CD14-positive monocyte (primary cell): ENCODE results near the gene STXBP6. TPM values are rescaled to one million over a fixed set of nuclear protein-coding genes. Genes with fewer than 3 reads are reported as not detected.

Source experiments
- DNase-seq, 3 donors: peaks; one replicate each; pipeline ENCODE4 v3.0.0-alpha.2; 2011 to 2022
- H2AFZ ChIP-seq: 2 replicates; pipeline ENCODE4 v1.6.0; 2012; ENCODE audit warnings: mild to moderate bottlenecking, low read depth, low read length, inconsistent platforms; ENCODE audit not compliant: insufficient read depth, poor library complexity, severe bottlenecking
- H3K27ac ChIP-seq, 2 donors: 1 replicate in 1 of 2; 2 replicates in 1 of 2; pipeline ENCODE4 v1.5.1; 2012 to 2013; ENCODE audit warnings: low read length in 2 of 2, control low read depth in 1 of 2, inconsistent platforms in 1 of 2, low read depth in 1 of 2, mild to moderate bottlenecking in 1 of 2
- H3K27me3 ChIP-seq, 2 donors: one replicate each; pipeline versions ENCODE4 v1.6.0 to v1.6.1; 2011 to 2013; ENCODE audit warnings: low read length in 2 of 2; ENCODE audit not compliant: control insufficient read depth in 2 of 2, insufficient read depth in 2 of 2
- H3K36me3 ChIP-seq, 2 donors: replicated peaks in 1 of 2; 1 replicate in 1 of 2; 2 replicates in 1 of 2; pipeline versions ENCODE4 v1.5.1 to v1.6.1; 2012 to 2013; ENCODE audit warnings: low read length in 2 of 2, control low read depth in 1 of 2, inconsistent platforms in 1 of 2, mild to moderate bottlenecking in 1 of 2; ENCODE audit not compliant: insufficient read depth in 2 of 2, control insufficient read depth in 1 of 2
- H3K4me1 ChIP-seq, 2 donors: 1 replicate in 1 of 2; 2 replicates in 1 of 2; pipeline versions ENCODE4 v1.5.1 to v1.6.1; 2012 to 2013; ENCODE audit warnings: low read length in 2 of 2, control low read depth in 1 of 2, inconsistent platforms in 1 of 2, mild to moderate bottlenecking in 1 of 2, moderate library complexity in 1 of 2; ENCODE audit not compliant: insufficient read depth in 2 of 2, control insufficient read depth in 1 of 2
- H3K4me2 ChIP-seq: replicated peaks from 2 replicates; pipeline ENCODE3; 2012; ENCODE audit warnings: low read length, moderate library complexity, mild to moderate bottlenecking; ENCODE audit not compliant: poor library complexity, severe bottlenecking; ENCODE audit errors: extremely low read depth
- H3K4me3 ChIP-seq, 3 experiments: fragments of 200-600 bp in 1 of 3; sonication (generic) in 1 of 3; replicated peaks in 1 of 3; 1 replicate in 2 of 3; 2 replicates in 1 of 3; pipeline ENCODE4 v1.5.1; 2011 to 2013; ENCODE audit warnings: low read length in 3 of 3, mild to moderate bottlenecking in 3 of 3, control low read depth in 2 of 3, low read depth in 2 of 3, inconsistent platforms in 1 of 3, moderate library complexity in 1 of 3
- H3K79me2 ChIP-seq: 2 replicates; pipeline ENCODE4 v1.6.0; 2012; ENCODE audit warnings: mild to moderate bottlenecking, control low read depth, inconsistent platforms, low read length, moderate library complexity; ENCODE audit not compliant: insufficient read depth
- H3K9ac ChIP-seq: 2 replicates; pipeline ENCODE4 v1.6.0; 2017; ENCODE audit warnings: low read length, mild to moderate bottlenecking; ENCODE audit not compliant: insufficient read depth, poor library complexity, severe bottlenecking
- H3K9me3 ChIP-seq, 2 donors: replicated peaks in 1 of 2; 1 replicate in 1 of 2; 2 replicates in 1 of 2; pipeline versions ENCODE4 v1.5.1 to v1.6.1; 2012 to 2013; ENCODE audit warnings: low read length in 2 of 2, control low read depth in 1 of 2; ENCODE audit not compliant: control insufficient read depth in 1 of 2, insufficient read depth in 1 of 2
- H4K20me1 ChIP-seq: 2 replicates; pipeline ENCODE4 v1.6.0; 2012; ENCODE audit warnings: mild to moderate bottlenecking, low read length, control low read depth, moderate library complexity; ENCODE audit not compliant: insufficient read depth
- H3K27ac Mint-ChIP-seq, 7 donors: one replicate each; pipeline ENCODE4 v1.8.0; 2020; ENCODE audit warnings: mild to moderate bottlenecking in 7 of 7, mixed read lengths in 7 of 7, moderate library complexity in 6 of 7, inconsistent platforms in 2 of 7
- H3K27me3 Mint-ChIP-seq, 3 donors: one replicate each; pipeline ENCODE4 v1.8.0; 2021 to 2022; ENCODE audit warnings: low read depth in 3 of 3, mild to moderate bottlenecking in 3 of 3, mixed read lengths in 3 of 3, moderate library complexity in 3 of 3, inconsistent platforms in 1 of 3
- H3K36me3 Mint-ChIP-seq, 2 donors: one replicate each; pipeline ENCODE4 v1.8.0; 2020; ENCODE audit warnings: mixed read lengths in 2 of 2, inconsistent platforms in 1 of 2, mild to moderate bottlenecking in 1 of 2
- H3K4me1 Mint-ChIP-seq: one replicate; pipeline ENCODE4 v1.8.0; 2020; ENCODE audit warnings: mild to moderate bottlenecking, mixed read lengths
- H3K4me3 Mint-ChIP-seq, 2 donors: one replicate each; pipeline ENCODE4 v1.8.0; 2020; ENCODE audit warnings: mild to moderate bottlenecking in 2 of 2, mixed read lengths in 2 of 2, moderate library complexity in 1 of 2
- H3K9me3 Mint-ChIP-seq, 7 donors: one replicate each; pipeline ENCODE4 v1.8.0; 2020 to 2022; ENCODE audit warnings: mixed read lengths in 7 of 7, mild to moderate bottlenecking in 6 of 7, moderate library complexity in 6 of 7, inconsistent platforms in 2 of 7
- WGBS: methylation state at CpG from one replicate; pipeline ENCODE4 v1.1.5; 2013; ENCODE audit warnings: missing lambda C conversion rate; ENCODE audit not compliant: insufficient coverage; 5-methylcytosine and 5-hydroxymethylcytosine counted together
- intact Hi-C, 2 donors: fragments of 100-400 bp; cut with micrococcal nuclease; formaldehyde crosslinking; loops; one replicate each; pipeline versions ENCODE4 v1.15.0 to v1.15.1; 2023
- polyA plus RNA-seq, 3 donors: library from polyadenylated mRNA; depleted of rRNA in 1 of 3; unstranded in 2 of 3; stranded (reverse) in 1 of 3; fragments of 300-500 nt in 2 of 3; fragments of >200 nt in 1 of 3; fragmentation: Illumina TruSeq in 2 of 3; gene quantifications; 1 replicate in 2 of 3; 2 replicates in 1 of 3; pipeline ENCODE4 v1.2.3, GENCODE V29; 2012 to 2021
- TF ChIP-seq, protein P1 (sequence below): fragments of 200-600 bp; IDR thresholded peaks from one replicate; pipeline ENCODE4 v1.8.0; 2022; ENCODE audit warnings: antibody characterized with exemption, mild to moderate bottlenecking

STXBP6 gene
- polyA plus RNA-seq, 3 donors: 0.05 to 0.25 (median 0.08) TPM

DNA sequence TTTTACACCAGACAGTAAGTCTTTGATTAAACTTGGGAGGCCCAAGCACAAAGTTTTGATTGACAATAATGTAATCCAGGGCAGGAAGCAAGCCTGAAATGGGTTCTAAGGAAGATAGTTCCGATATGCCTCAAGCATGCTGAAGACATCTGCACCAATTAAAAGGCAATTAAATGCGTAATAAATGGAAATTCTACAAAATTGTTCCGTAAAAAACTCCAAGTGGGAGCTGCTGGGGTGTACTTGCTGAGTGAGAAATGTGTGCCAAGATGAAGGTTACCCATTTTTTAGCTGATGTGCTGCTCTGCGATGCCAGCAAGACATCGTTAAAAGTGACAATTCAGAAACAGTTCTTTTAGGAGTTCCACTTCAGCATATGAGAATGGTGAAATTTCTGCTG is 269.7 kb downstream of the STXBP6 start:
- Histone ChIP-seq H3K27ac (no peak overlapping the region), H3K9me3 (no peaks in the 10 kb centered on the region), H3K79me2 (no peaks in the 10 kb centered on the region), H3K4me1 (no peaks in the 10 kb centered on the region), H3K4me2 (no peak overlapping the region), H3K4me3 (no peak overlapping the region), H3K9ac (no peak overlapping the region), H3K36me3 (no peaks in the 10 kb centered on the region), H4K20me1 (no peaks in the 10 kb centered on the region), H3K27me3 (no peaks in the 10 kb centered on the region), H2AFZ (no peak overlapping the region)
- Mint-ChIP-seq H3K9me3 (no peaks in the 10 kb centered on the region), H3K36me3 (no peaks in the 10 kb centered on the region), H3K4me3 (no peak overlapping the region), H3K4me1 (no peaks in the 10 kb centered on the region), H3K27me3 (peaks cover 0 to 3% (median 0%) of the 10 kb centered on the region in 3 donors), H3K27ac (no peak overlapping the region)
- TF ChIP-seq, protein P1, sequence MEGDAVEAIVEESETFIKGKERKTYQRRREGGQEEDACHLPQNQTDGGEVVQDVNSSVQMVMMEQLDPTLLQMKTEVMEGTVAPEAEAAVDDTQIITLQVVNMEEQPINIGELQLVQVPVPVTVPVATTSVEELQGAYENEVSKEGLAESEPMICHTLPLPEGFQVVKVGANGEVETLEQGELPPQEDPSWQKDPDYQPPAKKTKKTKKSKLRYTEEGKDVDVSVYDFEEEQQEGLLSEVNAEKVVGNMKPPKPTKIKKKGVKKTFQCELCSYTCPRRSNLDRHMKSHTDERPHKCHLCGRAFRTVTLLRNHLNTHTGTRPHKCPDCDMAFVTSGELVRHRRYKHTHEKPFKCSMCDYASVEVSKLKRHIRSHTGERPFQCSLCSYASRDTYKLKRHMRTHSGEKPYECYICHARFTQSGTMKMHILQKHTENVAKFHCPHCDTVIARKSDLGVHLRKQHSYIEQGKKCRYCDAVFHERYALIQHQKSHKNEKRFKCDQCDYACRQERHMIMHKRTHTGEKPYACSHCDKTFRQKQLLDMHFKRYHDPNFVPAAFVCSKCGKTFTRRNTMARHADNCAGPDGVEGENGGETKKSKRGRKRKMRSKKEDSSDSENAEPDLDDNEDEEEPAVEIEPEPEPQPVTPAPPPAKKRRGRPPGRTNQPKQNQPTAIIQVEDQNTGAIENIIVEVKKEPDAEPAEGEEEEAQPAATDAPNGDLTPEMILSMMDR: no peak
- DNase-seq: no peak
- 100% methylated on average over 5 of the region's 5 CpGs for whole genome bisulfite sequencing
- intact Hi-C loops: no loop called here

- no peaks in the 10 kb centered on the region for H3K36me3 Mint-ChIP-seq
- Histone ChIP-seq H3K79me2 (no peaks in the 10 kb centered on the region), H3K27me3 (no peaks in the 10 kb centered on the region), H3K27ac (no peak overlapping the region), H3K4me3 (no peak overlapping the region), H3K4me1 (no peaks in the 10 kb centered on the region), H4K20me1 (no peaks in the 10 kb centered on the region), H3K9ac (no peak overlapping the region), H3K4me2 (no peak overlapping the region), H3K9me3 (no peaks in the 10 kb centered on the region), H3K36me3 (no peaks in the 10 kb centered on the region), H2AFZ (no peak overlapping the region)
- intact Hi-C loops: no loop called here
- H3K9me3 Mint-ChIP-seq: peaks cover 0 to 3% (median 0%) of the 10 kb centered on the region in 7 donors
- no peak overlapping the region for H3K27ac Mint-ChIP-seq
- DNase-seq: no peak
- no peak overlapping the region for H3K4me3 Mint-ChIP-seq
- WGBS: no CpG with 5 or more reads among the region's 2 CpGs
- H3K27me3 Mint-ChIP-seq: peaks cover 1% of the 10 kb centered on the region in 3 donors
- H3K4me1 Mint-ChIP-seq: peaks cover 3% of the 10 kb centered on the region
- TF ChIP-seq, protein P1: no peak
Observed at GRCh38 chr14:24777678-24778077, 272.3 kb downstream of the STXBP6 start.
